SK-N-SH treated with all-trans-retinoic acid at 6 μM for 48 hours (cell line): Measurements from ENCODE around the gene NOC4L.

Source experiments
- ARNTL ChIP-seq: fragments of 450-650 bp; formaldehyde crosslinking; IDR thresholded peaks from 2 replicates; pipeline ENCODE4 v1.5.0; 2020; ENCODE audit warnings: low read depth, mild to moderate bottlenecking, moderate library complexity, borderline replicate concordance
- CREB5 ChIP-seq: fragments of 250-450 bp; sonication (Bioruptor Pico); IDR thresholded peaks from 2 replicates; pipeline ENCODE4 v1.5.1; 2020; ENCODE audit warnings: low read depth, mild to moderate bottlenecking, moderate library complexity
- PATZ1 ChIP-seq: fragments of 250-450 bp; sonication (Bioruptor Pico); IDR thresholded peaks from 2 replicates; pipeline ENCODE4 v1.8.0; 2020; ENCODE audit warnings: mild to moderate bottlenecking, moderate library complexity, borderline replicate concordance
- SNAI2 ChIP-seq: fragments of 250-450 bp; sonication (Bioruptor Pico); IDR thresholded peaks from 2 replicates; pipeline ENCODE4 v1.5.0; 2020; ENCODE audit warnings: mild to moderate bottlenecking, moderate library complexity
- TCF4 ChIP-seq: fragments of 250-450 bp; sonication (Bioruptor Pico); IDR thresholded peaks from 2 replicates; pipeline ENCODE4 v1.8.0; 2021; ENCODE audit warnings: mild to moderate bottlenecking, moderate library complexity, borderline replicate concordance
- TOX ChIP-seq: fragments of 250-450 bp; sonication (Bioruptor Pico); IDR thresholded peaks from 2 replicates; pipeline ENCODE4 v1.8.0; 2021; ENCODE audit warnings: mild to moderate bottlenecking, moderate library complexity, borderline replicate concordance
- ZC3H10 ChIP-seq: fragments of 250-450 bp; sonication (Bioruptor Pico); IDR thresholded peaks from 2 replicates; pipeline ENCODE4 v1.5.1; 2021; ENCODE audit warnings: mild to moderate bottlenecking, moderate library complexity
- ZFP3 ChIP-seq: fragments of 250-450 bp; sonication (Bioruptor Pico); IDR thresholded peaks from 2 replicates; pipeline ENCODE4 v1.5.0; 2020; ENCODE audit warnings: mild to moderate bottlenecking, moderate library complexity
- ZFP30 ChIP-seq: fragments of 450-650 bp; formaldehyde crosslinking; IDR thresholded peaks from 2 replicates; pipeline ENCODE4 v1.5.0; 2022; ENCODE audit warnings: mild to moderate bottlenecking, moderate library complexity
- ZNF8 ChIP-seq: fragments of 450-650 bp; formaldehyde crosslinking; IDR thresholded peaks from 2 replicates; pipeline ENCODE4 v1.5.0; 2020; ENCODE audit warnings: mild to moderate bottlenecking, moderate library complexity

- TF ChIP-seq CREB5 (CRISPR knock-in tag) (no peak), TCF4 (CRISPR knock-in tag) (no peak), ZC3H10 (no peak), ZFP3 (CRISPR knock-in tag) (no peak), PATZ1 (CRISPR knock-in tag) (no peak), SNAI2 (CRISPR knock-in tag) (no peak), ZNF8 (no peak), TOX (no peak), ARNTL (CRISPR knock-in tag) (no peak), ZFP30 (no peak)
Observed at GRCh38 chr12:132180648-132181546, 36.6 kb downstream of the NOC4L start.
